ENCODE data around the gene SOX9. TPM values are rescaled to one million over a fixed set of nuclear protein-coding genes. Genes with fewer than 3 reads are reported as not detected.

Gene SOX9
- total RNA-seq, 2 donors from 2014 or later: 0.46 to 1.3 TPM

- no peaks in the 10 kb centered on the region for H3K9me3 Mint-ChIP-seq
- H3K36me3 ChIP-seq (ENCODE audit: control insufficient read depth, insufficient read depth, low read length): no peaks in the 10 kb centered on the region
- H3K27me3 ChIP-seq (ENCODE audit: control insufficient read depth, insufficient read depth, low read length, poor library complexity, severe bottlenecking): peaks cover 40% of the 10 kb centered on the region
- TF ChIP-seq CTCF (conservative IDR thresholded peaks at IDR 0.05): no peak
- no peaks in the 10 kb centered on the region for H3K36me3 Mint-ChIP-seq (ENCODE audit: low read depth)
- H3K27ac Mint-ChIP-seq: no peak overlapping the region
- no peaks in the 10 kb centered on the region for H3K9me3 ChIP-seq (ENCODE audit: control insufficient read depth, low read length)
- H3K27me3 Mint-ChIP-seq (ENCODE audit: insufficient read depth): peaks cover 48% of the 10 kb centered on the region
- no peak overlapping the region for H3K4me3 Mint-ChIP-seq
- 90 to 93% methylated on average over 3 of the region's 3 CpGs for WGBS, 2 experiments (ENCODE audit: insufficient coverage in 1 of 2, insufficient read length in 1 of 2)
- no peak for DNase-seq
- peaks cover 19% of the 10 kb centered on the region for H3K4me1 Mint-ChIP-seq
- H3K4me3 ChIP-seq (ENCODE audit: low read length): no peak overlapping the region
- no peak overlapping the region for H3K9ac ChIP-seq (ENCODE audit: extremely low read depth, low read length, poor library complexity, severe bottlenecking)
- H3K27ac ChIP-seq (ENCODE audit: low read depth, low read length): no peak overlapping the region
- peaks cover 8% of the 10 kb centered on the region for H3K4me1 ChIP-seq (ENCODE audit: control insufficient read depth, insufficient read depth, low read length)
These were observed 24.7 kb downstream of the SOX9 start for GRCh38 chr17:72145562-72145961.

- H3K27ac Mint-ChIP-seq: no peak overlapping the region
- TF ChIP-seq CTCF (conservative IDR thresholded peaks at IDR 0.05): no peak
These were observed 25.1 kb downstream of the SOX9 start for GRCh38 chr17:72145962-72146361.

GRCh38 chr17:72146371-72146770 is 25.6 kb downstream of the SOX9 start:
- no peaks in the 10 kb centered on the region for H3K36me3 ChIP-seq (ENCODE audit: control insufficient read depth, insufficient read depth, low read length)
- Mint-ChIP-seq H3K27me3 (ENCODE audit: insufficient read depth) (peaks cover 48% of the 10 kb centered on the region), H3K4me3 (no peak overlapping the region), H3K4me1 (peaks cover 18% of the 10 kb centered on the region), H3K27ac (no peak overlapping the region), H3K36me3 (ENCODE audit: low read depth) (no peaks in the 10 kb centered on the region), H3K9me3 (no peaks in the 10 kb centered on the region)
- no peak overlapping the region for H3K27ac ChIP-seq (ENCODE audit: low read depth, low read length)
- no peak for DNase-seq
- peaks cover 3% of the 10 kb centered on the region for H3K4me1 ChIP-seq (ENCODE audit: control insufficient read depth, insufficient read depth, low read length)
- H3K9me3 ChIP-seq (ENCODE audit: control insufficient read depth, low read length): no peaks in the 10 kb centered on the region
- no peak for TF ChIP-seq CTCF (conservative IDR thresholded peaks at IDR 0.05)
- no peak overlapping the region for H3K9ac ChIP-seq (ENCODE audit: extremely low read depth, low read length, poor library complexity, severe bottlenecking)
- no peak overlapping the region for H3K4me3 ChIP-seq (ENCODE audit: low read length)
- peaks cover 40% of the 10 kb centered on the region for H3K27me3 ChIP-seq (ENCODE audit: control insufficient read depth, insufficient read depth, low read length, poor library complexity, severe bottlenecking)
- 80 to 100% methylated on average over 1 to 2 of the region's 2 CpGs for WGBS, 2 experiments (ENCODE audit: insufficient coverage in 1 of 2, insufficient read length in 1 of 2)

More at GRCh38 chr17:72145962-72146361, 25.1 kb downstream of the SOX9 start:
- no peak overlapping the region for H3K9ac ChIP-seq (ENCODE audit: extremely low read depth, low read length, poor library complexity, severe bottlenecking)
- WGBS, 2 experiments (ENCODE audit: insufficient coverage in 1 of 2, insufficient read length in 1 of 2): 87 to 89% methylated on average over 1 to 2 of the region's 2 CpGs
- no peak overlapping the region for H3K4me3 Mint-ChIP-seq
- H3K9me3 ChIP-seq (ENCODE audit: control insufficient read depth, low read length): no peaks in the 10 kb centered on the region
- peaks cover 40% of the 10 kb centered on the region for H3K27me3 ChIP-seq (ENCODE audit: control insufficient read depth, insufficient read depth, low read length, poor library complexity, severe bottlenecking)
- DNase-seq: no peak
- peaks cover 4% of the 10 kb centered on the region for H3K4me1 ChIP-seq (ENCODE audit: control insufficient read depth, insufficient read depth, low read length)
- no peak overlapping the region for H3K4me3 ChIP-seq (ENCODE audit: low read length)
- no peaks in the 10 kb centered on the region for H3K9me3 Mint-ChIP-seq
- H3K4me1 Mint-ChIP-seq: peaks cover 18% of the 10 kb centered on the region
- no peaks in the 10 kb centered on the region for H3K36me3 Mint-ChIP-seq (ENCODE audit: low read depth)
- no peaks in the 10 kb centered on the region for H3K36me3 ChIP-seq (ENCODE audit: control insufficient read depth, insufficient read depth, low read length)
- H3K27me3 Mint-ChIP-seq (ENCODE audit: insufficient read depth): peaks cover 48% of the 10 kb centered on the region
- no peak overlapping the region for H3K27ac ChIP-seq (ENCODE audit: low read depth, low read length)

All from endodermal cell (in vitro differentiated cells).